ENCODE data around the gene GRM8. TPM values are rescaled to one million over a fixed set of nuclear protein-coding genes. Genes with fewer than 3 reads are reported as not detected.
A peak's percentile ranks its signal among the peaks of the same experiment; 100 is the strongest.

The GRM8 gene
- total RNA-seq, 1 experiment from 2014 or later: not detected

DNA sequence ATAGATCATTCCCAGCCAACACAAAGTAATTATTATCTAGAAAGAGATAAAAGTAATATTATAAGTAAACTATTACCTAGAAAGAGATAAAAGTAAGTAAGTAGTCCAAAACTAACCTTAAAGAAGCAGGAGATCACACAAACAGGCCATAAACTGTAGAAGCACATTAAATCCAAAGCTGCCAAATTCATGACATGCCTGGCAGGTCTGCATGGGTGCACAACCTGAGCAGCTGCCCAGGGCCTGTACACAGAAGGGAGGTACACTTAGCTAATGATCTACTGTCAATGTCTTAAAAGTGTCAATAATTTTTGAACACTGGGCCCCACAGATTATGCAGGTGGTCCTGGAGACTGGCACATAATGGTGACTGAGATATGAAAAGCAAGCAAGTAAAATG lies 196.5 kb downstream of the GRM8 start:
- CTCF ChIA-PET: no interaction called here
- no peak overlapping the region for H3K4me3 ChIP-seq (ENCODE audit: low read depth in 2 of 2, low read length in 2 of 2)
- POLR2A ChIA-PET: interaction anchor here (0.7 kb wide), 1 partner anchor 64 kb away, joined by 4 read pairs; no protein-coding TSS in a partner anchor
- intact Hi-C loops (cut with micrococcal nuclease; ENCODE audit: unreplicated experiment) (no loop called here), in situ Hi-C loops (cut with HindIII; ENCODE audit: low pct_unique_long_range_greater_than_20kb, low sequenced_read_pairs) (no loop called here)
- H3K27ac ChIP-seq (ENCODE audit: low read length): no peak overlapping the region
- no peaks in the 10 kb centered on the region for H3K27me3 ChIP-seq (ENCODE audit: control insufficient read depth, insufficient read depth, low read length)
- TF ChIP-seq SIN3A (IDR thresholded peaks at IDR 0.05; ENCODE audit: borderline replicate concordance, insufficient read depth, low read depth, low read length) (no peak), POLR2AphosphoS5 (IDR thresholded peaks at IDR 0.05; ENCODE audit: low read depth, low read length) (no peak), TCF7L2 (IDR thresholded peaks at IDR 0.05; ENCODE audit: low read depth, low read length) (no peak)
- TF ChIP-seq, protein P1, sequence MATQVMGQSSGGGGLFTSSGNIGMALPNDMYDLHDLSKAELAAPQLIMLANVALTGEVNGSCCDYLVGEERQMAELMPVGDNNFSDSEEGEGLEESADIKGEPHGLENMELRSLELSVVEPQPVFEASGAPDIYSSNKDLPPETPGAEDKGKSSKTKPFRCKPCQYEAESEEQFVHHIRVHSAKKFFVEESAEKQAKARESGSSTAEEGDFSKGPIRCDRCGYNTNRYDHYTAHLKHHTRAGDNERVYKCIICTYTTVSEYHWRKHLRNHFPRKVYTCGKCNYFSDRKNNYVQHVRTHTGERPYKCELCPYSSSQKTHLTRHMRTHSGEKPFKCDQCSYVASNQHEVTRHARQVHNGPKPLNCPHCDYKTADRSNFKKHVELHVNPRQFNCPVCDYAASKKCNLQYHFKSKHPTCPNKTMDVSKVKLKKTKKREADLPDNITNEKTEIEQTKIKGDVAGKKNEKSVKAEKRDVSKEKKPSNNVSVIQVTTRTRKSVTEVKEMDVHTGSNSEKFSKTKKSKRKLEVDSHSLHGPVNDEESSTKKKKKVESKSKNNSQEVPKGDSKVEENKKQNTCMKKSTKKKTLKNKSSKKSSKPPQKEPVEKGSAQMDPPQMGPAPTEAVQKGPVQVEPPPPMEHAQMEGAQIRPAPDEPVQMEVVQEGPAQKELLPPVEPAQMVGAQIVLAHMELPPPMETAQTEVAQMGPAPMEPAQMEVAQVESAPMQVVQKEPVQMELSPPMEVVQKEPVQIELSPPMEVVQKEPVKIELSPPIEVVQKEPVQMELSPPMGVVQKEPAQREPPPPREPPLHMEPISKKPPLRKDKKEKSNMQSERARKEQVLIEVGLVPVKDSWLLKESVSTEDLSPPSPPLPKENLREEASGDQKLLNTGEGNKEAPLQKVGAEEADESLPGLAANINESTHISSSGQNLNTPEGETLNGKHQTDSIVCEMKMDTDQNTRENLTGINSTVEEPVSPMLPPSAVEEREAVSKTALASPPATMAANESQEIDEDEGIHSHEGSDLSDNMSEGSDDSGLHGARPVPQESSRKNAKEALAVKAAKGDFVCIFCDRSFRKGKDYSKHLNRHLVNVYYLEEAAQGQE (IDR thresholded peaks at IDR 0.05; ENCODE audit: insufficient read depth in 1 of 2, low read depth in 2 of 2, low read length in 1 of 2): no peak
- TF ChIP-seq, protein P2, sequence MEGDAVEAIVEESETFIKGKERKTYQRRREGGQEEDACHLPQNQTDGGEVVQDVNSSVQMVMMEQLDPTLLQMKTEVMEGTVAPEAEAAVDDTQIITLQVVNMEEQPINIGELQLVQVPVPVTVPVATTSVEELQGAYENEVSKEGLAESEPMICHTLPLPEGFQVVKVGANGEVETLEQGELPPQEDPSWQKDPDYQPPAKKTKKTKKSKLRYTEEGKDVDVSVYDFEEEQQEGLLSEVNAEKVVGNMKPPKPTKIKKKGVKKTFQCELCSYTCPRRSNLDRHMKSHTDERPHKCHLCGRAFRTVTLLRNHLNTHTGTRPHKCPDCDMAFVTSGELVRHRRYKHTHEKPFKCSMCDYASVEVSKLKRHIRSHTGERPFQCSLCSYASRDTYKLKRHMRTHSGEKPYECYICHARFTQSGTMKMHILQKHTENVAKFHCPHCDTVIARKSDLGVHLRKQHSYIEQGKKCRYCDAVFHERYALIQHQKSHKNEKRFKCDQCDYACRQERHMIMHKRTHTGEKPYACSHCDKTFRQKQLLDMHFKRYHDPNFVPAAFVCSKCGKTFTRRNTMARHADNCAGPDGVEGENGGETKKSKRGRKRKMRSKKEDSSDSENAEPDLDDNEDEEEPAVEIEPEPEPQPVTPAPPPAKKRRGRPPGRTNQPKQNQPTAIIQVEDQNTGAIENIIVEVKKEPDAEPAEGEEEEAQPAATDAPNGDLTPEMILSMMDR (IDR thresholded peaks at IDR 0.05): no peak
- DNase-seq (ENCODE audit: low read depth, low spot score) (no peak), ATAC-seq (no peak)
- H3K36me3 ChIP-seq (ENCODE audit: control insufficient read depth, insufficient read depth, low read length): no peaks in the 10 kb centered on the region
- no TSS peak for BruUV-seq (replicated peaks)
- H3K9me3 ChIP-seq (ENCODE audit: control insufficient read depth, insufficient read depth, low read depth, low read length): no peaks in the 10 kb centered on the region
- no peaks in the 10 kb centered on the region for H3K4me1 ChIP-seq (ENCODE audit: control insufficient read depth, insufficient read depth, low read length)

DNA sequence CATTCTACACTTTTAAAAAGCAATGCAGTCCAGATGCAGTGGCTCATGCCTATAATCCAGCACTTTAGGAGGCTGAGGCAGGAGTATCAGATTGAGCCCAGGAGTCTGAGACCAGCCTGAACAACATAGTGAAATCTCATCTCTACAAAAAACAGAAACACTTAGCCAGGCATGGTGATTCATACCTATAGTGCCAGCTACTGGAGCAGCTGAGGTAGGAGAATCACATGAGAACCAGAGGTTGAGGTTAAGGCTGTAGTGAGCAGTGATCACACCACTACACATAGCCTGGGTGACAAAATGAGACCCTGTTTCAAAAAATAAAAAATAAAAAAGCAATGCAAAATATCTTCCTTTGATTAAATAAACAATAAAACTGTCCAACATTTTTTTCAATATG lies 205.2 kb downstream of the GRM8 start:
- Histone ChIP-seq H3K4me3 (ENCODE audit: low read depth in 2 of 2, low read length in 2 of 2) (no peak overlapping the region), H3K4me1 (ENCODE audit: control insufficient read depth, insufficient read depth, low read length) (no peaks in the 10 kb centered on the region), H3K27me3 (ENCODE audit: control insufficient read depth, insufficient read depth, low read length) (no peaks in the 10 kb centered on the region), H3K27ac (ENCODE audit: low read length) (no peak overlapping the region), H3K9me3 (ENCODE audit: control insufficient read depth, insufficient read depth, low read depth, low read length) (no peaks in the 10 kb centered on the region), H3K36me3 (ENCODE audit: control insufficient read depth, insufficient read depth, low read length) (no peaks in the 10 kb centered on the region)
- CTCF ChIA-PET: no interaction called here
- no TSS peak for BruUV-seq (replicated peaks)
- intact Hi-C loops (cut with micrococcal nuclease; ENCODE audit: unreplicated experiment): no loop called here
- ATAC-seq (no peak), DNase-seq (ENCODE audit: low read depth, low spot score) (no peak)
- POLR2A ChIA-PET: no interaction called here
- TF ChIP-seq TCF7L2 (IDR thresholded peaks at IDR 0.05; ENCODE audit: low read depth, low read length): no peak
- TF ChIP-seq, protein P2 (IDR thresholded peaks at IDR 0.05): peak; percentile 8; the same call in 1 of the 2 replicates
- TF ChIP-seq SIN3A (IDR thresholded peaks at IDR 0.05; ENCODE audit: borderline replicate concordance, insufficient read depth, low read depth, low read length): no peak
- TF ChIP-seq, protein P1 (IDR thresholded peaks at IDR 0.05; ENCODE audit: insufficient read depth in 1 of 2, low read depth in 2 of 2, low read length in 1 of 2): no peak
- no peak for TF ChIP-seq POLR2AphosphoS5 (IDR thresholded peaks at IDR 0.05; ENCODE audit: low read depth, low read length)
- in situ Hi-C loops (cut with HindIII; ENCODE audit: low pct_unique_long_range_greater_than_20kb, low sequenced_read_pairs): no loop called here
